LNCAP (cell line): ENCODE data around the gene COL6A1.

Experiments
- TF ChIP-seq, protein P1 (sequence below): fragments of 450-650 bp; IDR thresholded peaks from 2 replicates; pipeline ENCODE4 v1.5.1; 2017; ENCODE audit warnings: mild to moderate bottlenecking

Gene COL6A1, protein sequence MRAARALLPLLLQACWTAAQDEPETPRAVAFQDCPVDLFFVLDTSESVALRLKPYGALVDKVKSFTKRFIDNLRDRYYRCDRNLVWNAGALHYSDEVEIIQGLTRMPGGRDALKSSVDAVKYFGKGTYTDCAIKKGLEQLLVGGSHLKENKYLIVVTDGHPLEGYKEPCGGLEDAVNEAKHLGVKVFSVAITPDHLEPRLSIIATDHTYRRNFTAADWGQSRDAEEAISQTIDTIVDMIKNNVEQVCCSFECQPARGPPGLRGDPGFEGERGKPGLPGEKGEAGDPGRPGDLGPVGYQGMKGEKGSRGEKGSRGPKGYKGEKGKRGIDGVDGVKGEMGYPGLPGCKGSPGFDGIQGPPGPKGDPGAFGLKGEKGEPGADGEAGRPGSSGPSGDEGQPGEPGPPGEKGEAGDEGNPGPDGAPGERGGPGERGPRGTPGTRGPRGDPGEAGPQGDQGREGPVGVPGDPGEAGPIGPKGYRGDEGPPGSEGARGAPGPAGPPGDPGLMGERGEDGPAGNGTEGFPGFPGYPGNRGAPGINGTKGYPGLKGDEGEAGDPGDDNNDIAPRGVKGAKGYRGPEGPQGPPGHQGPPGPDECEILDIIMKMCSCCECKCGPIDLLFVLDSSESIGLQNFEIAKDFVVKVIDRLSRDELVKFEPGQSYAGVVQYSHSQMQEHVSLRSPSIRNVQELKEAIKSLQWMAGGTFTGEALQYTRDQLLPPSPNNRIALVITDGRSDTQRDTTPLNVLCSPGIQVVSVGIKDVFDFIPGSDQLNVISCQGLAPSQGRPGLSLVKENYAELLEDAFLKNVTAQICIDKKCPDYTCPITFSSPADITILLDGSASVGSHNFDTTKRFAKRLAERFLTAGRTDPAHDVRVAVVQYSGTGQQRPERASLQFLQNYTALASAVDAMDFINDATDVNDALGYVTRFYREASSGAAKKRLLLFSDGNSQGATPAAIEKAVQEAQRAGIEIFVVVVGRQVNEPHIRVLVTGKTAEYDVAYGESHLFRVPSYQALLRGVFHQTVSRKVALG

DNA sequence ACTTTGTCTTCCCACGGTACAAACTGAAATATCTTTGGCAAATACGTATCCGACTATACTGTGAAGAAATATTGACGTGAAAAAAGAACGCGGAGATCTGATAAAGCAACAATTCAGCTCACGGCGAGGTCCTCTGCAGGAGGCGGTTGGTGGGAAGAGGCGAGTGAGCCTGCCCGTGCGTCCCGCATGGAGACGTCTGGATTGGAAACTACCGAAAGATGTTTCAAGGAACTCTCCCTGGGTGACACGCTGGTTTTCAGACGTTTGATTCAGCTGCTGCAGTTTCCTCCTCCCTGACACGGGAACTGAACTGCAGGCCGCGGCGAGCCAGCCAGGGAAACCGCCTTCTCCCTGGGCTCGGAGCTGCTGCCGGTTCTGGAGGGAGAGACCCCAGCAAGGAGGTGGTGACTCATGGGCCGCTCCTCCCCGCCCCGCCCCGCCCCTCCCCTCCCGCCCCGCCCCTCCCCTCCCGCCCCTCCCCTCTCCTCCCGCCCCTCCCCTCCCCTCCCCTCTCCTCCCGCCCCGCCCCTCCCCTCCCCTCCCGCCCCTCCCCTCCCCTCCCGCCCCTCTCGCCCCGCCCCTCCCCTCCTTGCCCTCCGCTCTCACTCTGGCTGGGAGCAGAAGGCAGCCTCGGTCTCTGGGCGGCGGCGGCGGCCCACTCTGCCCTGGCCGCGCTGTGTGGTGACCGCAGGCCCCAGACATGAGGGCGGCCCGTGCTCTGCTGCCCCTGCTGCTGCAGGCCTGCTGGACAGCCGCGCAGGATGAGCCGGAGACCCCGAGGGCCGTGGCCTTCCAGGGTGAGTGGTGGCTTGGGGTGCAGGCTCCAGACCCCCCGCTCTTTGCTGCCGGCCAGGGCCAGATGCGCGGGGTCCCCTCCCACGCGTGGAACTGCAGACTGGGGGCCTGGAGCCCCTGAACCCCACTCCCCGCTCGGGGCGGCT lies at the start of gene COL6A1:
Gene COL6A1, plus strand, starts transcription at position 620 of the 941 bp plus-strand sequence. Its CDS starts 81 bp downstream, at position 701.
- TF ChIP-seq, protein P1, sequence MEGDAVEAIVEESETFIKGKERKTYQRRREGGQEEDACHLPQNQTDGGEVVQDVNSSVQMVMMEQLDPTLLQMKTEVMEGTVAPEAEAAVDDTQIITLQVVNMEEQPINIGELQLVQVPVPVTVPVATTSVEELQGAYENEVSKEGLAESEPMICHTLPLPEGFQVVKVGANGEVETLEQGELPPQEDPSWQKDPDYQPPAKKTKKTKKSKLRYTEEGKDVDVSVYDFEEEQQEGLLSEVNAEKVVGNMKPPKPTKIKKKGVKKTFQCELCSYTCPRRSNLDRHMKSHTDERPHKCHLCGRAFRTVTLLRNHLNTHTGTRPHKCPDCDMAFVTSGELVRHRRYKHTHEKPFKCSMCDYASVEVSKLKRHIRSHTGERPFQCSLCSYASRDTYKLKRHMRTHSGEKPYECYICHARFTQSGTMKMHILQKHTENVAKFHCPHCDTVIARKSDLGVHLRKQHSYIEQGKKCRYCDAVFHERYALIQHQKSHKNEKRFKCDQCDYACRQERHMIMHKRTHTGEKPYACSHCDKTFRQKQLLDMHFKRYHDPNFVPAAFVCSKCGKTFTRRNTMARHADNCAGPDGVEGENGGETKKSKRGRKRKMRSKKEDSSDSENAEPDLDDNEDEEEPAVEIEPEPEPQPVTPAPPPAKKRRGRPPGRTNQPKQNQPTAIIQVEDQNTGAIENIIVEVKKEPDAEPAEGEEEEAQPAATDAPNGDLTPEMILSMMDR, result no peak

DNA sequence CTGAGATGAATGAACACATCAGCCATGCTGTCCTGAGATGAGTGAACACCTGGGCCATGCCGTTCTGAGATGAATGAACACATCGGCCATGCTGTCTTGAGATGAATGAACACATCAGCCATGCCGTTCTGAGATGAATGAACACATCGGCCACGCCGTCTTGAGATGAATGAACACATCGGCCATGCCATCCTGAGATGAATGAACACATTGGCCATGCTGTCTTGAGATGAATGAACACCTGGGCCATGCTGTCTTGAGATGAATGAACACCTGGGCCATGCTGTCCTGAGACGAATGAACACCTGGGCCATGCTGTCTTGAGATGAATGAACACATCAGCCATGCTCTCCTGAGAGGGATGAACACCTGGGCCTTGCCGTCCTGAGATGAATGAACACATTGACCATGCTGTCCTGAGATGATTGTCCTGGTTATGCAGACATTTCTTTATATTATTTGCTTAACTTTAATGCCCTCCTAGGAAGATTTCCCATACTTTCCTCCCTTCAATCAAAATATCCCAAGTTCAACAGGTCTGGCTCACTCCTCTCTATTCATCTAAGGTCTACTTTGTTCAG lies 48.6 kb upstream of the COL6A1 start:
- TF ChIP-seq, protein P1, result no peak

DNA sequence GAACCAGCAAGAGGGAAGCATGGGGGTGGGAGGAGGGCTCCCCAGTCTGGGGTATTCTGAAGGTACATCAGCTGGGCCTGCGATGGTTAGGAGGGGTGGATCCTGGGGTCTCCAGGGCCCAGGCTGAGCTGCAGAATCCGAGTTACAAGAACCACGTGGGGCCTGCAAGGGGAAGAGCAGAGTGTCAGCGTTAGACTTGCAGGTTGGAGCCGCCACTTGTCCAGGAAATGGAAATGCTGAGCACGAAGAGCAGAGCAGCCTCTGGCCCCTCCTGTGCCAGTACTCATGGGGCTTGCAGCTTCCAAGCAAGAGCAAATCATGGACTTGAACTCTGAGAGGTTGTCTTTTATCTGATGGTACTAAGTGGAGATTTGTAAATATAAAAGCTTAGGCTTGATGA lies 47.5 kb upstream of the COL6A1 start:
- TF ChIP-seq, protein P1, result no peak

DNA sequence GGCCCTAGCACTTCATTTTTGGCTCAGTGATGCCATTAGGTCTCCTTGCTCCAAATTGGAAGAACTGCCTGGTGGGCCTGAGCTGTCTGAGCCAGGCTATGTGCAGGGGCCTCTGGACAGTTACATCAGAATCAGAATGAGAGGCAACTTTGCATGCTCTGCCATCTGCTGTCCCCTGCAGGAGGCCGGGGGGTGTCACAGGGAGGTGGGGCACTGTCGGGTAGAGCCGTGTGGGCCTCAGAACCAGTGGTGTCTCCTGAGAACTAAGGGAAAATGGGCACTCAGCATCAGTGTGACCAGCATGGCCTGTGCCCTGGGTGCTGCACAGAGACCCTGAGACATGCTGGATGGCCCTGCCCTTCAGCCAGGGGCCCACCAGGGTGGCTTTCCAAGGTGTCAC lies 47.0 kb upstream of the COL6A1 start:
- TF ChIP-seq, protein P1, result no peak

DNA sequence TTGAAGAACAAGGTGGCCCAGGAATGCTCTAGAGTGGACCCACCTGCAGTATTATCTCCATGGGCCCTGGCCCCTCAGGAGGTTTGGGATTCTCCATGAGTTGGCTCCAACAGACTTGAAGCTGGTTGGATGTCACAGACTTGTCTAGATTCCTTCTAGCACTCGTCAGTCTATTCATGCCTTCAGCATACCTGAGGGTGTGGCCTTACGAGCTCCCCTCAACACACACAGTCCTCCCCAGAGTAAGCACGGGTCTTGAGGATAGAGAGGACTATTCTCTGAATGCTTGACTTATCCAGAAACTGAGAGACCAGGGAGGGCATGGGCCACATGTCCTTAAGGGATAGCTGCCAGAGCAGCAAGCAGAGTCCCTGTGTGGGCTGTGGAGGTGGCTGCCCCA lies 45.9 kb upstream of the COL6A1 start:
- TF ChIP-seq, protein P1, result no peak

DNA sequence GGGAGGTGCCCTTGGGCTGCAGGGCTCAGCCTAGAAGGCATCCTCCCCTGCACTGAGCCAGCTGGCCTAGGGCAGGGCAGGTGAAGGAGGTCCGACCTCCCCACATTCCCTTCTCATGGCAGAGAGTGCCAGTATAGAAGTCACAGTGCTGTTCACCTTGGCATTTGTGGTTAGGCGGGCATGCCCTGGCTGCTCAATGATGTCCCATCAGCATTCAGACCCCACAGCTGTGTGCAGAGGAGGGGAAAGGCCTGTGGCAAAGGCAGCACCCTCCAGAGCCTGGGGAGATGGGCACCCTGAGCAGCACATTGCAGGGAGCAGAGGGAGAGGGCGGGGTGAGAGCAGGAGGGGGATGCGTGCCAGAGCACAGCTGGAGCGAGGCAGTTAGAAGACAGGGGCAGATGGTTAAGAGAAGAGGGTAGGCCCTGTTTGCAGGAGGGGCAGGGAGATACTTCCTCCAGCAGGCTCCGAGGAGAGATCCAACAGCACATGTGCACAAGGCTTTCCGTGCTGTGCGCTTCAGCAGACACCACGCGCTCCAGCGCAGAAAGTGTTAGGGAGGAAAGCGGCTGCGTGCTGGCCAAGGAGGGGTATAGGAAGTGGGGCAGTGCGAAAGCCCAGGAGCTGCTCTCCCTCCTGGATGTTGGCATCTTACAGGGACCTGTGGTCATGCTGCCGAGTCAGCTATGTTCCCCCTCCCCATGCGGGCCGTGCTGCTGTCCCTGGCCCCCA lies 43.7 kb upstream of the COL6A1 start:
- TF ChIP-seq, protein P1, result no peak
